Colon (tissue), 2 donors: Measurements from ENCODE around the gene ZNF697.

Experiments used
- FAIRE-seq: peaks from 2 replicates; lab custom pipeline; 2012; peaks lifted over from hg19 to GRCh38; lab: Jason Lieb, UNC
- donor health status: control.
- donor health status: control.

The ZNF697 gene

GRCh38 chr1:119662034-119662437, 14.0 kb upstream of the ZNF697 start:
- FAIRE-seq: no peak

DNA sequence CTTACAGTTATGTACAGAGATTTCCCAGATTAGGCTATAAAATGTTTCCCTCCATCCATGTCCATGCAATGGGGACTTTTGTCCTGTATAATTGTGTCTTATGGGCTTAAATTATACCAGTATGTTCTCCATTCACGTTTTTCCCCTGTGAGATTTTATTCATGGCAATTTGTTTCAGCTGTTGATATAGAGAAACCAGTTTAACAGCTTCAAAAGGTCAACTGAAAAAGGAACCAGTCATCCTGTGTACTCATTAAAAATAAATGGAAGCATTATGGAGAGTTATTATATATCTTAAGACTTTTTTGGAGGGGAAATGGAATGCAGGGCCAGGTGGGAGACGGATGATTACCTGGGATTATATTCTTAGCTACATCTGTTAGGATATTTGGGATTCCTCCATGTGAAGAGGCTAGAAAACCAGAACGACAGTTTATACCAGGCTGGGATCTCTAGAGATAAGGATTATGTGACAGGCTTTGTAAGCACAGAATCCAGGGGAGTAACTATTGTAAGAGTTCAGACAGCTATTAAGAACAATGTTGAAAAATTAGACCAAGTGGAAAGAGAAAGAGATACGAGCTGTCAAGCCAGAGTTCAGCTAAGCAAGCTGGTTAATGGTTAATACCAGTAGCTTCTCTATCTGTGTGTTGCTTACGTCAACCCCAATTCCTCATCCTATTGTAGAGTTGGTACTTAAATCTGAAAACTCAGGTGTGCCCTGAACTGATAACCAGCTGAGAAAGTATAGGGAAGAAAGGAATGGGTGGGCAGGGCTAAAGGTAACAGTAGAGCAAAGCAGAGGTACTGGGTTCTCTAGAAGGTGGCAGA, 12.4 kb upstream of the ZNF697 start:
- FAIRE-seq: no peak

- FAIRE-seq: no peak
These were observed 11.6 kb upstream of the ZNF697 start for GRCh38 chr1:119659628-119660027.

DNA sequence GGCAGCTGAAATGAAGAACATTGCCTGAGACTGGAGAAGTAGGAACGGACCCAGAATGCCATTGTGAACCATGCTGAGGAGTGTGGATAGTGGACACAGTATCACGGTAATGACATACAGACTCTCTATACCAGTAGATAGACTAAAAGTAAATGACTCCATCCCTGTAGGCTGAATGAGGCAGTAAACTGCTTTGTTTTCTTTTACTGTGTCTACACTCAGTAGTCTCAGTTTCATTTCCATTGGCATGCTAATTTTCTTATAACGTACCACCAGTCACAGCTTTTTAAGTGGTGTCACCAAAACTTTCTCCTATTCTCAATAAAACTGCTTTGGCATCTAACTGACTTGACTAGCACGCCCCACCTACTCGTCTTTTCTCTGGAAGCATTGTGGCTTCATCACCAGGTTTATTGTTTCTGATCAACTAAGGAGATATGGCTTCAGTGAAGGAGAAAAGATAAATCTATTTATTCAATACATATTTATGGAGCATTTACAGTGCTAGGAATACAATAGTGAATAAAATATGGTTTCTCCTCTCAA, 8.4 kb upstream of the ZNF697 start:
- FAIRE-seq: no peak

- no peak for FAIRE-seq
These were observed 7.1 kb upstream of the ZNF697 start for GRCh38 chr1:119655154-119655553.

DNA sequence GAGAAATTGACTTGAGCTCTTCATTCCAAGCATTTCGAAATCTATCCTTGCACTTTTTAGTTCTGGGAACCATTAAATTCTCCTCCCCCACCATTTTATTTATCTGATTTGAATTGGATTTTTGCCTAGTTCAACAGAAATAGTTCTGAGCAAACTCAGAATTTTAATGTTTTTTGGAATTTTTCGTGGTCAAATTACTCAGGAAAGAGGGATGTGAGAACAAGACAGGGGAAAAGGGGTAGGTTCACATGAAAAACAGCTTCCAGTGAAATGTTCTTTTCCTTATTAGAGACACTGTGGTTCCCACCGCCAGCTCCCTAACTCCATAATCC, 5.7 kb upstream of the ZNF697 start:
- no peak for FAIRE-seq

DNA sequence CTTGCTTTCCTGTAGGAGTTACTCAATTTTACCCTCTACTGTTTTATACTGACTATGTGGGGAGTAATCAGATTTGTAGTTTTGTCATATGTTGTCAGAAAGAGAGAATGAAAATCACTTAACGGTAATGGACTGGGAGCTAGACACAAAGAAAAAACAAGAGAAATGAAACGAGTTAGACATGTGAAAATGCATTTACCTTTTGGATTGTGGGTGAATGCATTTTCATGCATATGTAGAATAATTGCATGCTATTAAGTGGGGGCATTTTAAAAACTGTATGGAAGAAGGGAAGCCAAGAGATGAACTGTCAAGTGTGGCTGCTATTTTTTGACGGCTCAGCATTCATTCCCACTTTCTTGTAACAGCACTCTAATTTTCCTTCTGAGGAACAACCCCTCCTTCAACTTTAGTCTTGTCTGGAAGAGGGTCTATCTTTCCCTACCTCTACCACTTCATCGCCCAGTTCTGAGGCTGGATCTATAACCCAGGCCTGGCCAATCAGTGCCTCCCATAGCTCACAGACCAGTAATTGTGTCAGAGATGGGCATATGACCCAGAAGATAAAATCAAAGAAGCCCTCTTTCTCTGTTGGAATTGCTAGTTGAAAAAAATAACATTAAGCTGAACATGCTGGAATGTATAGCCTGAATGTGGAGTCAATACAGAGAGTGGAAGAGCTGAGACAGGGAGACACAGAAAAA, 5.2 kb upstream of the ZNF697 start:
- FAIRE-seq: no peak

GRCh38 chr1:119652587-119652986, 4.5 kb upstream of the ZNF697 start:
- FAIRE-seq: no peak

DNA sequence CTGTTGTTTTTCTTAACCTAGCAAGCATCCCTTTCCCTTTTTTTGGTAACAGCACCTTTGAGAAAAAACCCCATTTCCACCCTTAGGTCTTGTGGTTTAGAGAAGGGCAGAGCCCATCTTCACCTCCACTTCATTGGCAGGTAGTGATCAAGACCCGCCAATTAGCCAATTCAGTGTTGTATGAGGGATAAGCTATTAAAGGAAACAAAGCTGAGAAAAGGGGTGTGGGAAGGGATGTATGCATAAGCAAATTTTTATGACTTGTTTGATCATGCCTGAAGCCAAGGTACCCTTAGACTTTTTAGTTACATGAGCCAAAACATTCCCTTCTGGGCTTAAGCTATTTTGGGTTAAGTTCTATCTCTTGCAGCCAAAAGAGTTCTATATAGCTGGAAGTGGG, 3.6 kb upstream of the ZNF697 start:
- no peak for FAIRE-seq

DNA sequence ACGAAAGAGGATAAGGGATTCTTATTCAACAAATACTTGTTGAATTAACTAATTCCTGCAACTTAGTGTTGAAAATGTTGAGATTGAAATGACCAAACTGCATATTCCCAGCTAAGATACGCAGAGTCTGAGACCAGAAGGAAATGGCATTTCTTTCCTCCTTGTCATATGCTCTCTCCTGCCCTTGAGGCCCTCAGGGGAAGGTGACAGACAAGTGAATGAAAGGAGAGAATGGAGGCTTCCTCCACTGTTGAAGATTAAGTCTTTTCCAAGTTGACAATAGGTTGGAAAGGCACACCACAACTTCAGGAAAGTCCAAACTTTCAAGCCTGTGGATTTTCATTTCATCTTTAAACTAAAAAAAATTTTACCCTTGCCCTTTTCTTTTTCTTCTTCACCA, 3.1 kb upstream of the ZNF697 start:
- FAIRE-seq: no peak

DNA sequence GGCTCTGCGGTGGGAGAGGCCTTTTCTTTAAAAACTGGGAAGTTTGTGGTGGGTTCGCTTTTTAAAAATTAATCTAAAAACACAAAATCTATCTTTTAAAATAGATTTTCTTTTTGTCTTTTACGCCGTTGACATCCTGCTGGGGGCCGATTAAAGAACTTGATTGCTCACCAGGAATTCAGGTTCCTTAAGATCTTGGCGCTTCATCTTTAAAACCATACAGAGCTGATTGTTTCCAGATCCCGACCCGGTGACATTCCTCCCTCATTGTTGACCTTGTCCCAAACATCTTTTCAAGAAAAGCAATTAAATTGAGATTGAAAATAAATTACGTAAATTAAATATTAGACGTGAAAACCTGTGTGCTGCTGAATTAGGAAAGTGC, 546 bp upstream of the ZNF697 start:
- no peak for FAIRE-seq

GRCh38 chr1:119647228-119647733, 785 bp downstream of the ZNF697 start:
- no peak for FAIRE-seq

DNA sequence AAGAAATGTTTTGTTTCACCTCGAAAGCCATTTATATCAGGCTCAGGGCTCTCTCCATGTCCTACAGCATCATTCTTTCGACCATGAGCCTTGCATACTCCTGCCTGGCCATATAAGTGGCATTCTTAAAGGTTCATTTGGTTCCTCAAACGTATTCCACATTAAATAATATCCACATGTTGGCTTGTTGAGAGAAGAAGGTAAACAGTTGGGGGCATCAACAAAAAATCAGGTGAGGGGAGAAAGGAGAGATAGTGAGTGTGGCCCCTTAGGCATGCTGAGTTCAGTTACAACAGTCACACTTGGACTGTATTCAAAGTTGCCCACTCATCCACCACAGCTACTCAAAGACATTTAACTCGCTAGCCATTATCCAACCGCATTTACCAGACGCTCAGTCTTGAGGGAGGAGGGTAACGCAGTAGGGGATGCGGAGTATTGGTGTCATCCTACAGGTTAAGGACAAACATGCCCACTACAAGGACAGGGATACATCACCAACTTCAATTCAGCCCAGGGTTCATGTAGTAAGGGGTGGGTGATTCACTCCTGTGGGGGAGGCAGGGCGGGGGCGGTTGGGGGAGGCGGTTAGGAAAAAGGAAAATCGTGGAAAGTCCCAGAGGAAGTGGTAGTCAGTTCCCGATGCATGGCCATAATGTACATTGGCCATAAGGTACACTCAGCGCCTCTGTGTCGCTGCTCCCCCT, 1.4 kb downstream of the ZNF697 start:
- no peak for FAIRE-seq

DNA sequence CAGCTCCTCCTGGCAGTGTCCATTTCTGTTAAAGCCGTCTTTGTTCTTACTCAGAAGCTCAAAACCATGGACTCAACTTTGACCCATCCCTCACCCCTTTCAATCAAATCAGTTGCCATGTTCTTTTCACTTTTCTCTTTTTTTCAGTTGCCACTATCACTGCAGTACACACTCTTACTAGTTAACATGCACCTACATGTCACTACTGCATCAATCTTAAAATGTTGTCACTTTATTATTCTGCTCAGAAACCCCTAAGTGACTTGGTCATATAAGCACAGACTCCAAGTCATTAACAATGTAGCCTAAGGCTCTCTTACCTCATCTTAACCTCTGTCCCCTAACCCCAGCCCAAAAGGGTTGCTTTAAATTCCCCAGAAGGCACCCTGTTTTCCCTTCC, 9.0 kb downstream of the ZNF697 start:
- no peak for FAIRE-seq

- no peak for FAIRE-seq
These were observed 10.4 kb downstream of the ZNF697 start for GRCh38 chr1:119637710-119638109.

DNA sequence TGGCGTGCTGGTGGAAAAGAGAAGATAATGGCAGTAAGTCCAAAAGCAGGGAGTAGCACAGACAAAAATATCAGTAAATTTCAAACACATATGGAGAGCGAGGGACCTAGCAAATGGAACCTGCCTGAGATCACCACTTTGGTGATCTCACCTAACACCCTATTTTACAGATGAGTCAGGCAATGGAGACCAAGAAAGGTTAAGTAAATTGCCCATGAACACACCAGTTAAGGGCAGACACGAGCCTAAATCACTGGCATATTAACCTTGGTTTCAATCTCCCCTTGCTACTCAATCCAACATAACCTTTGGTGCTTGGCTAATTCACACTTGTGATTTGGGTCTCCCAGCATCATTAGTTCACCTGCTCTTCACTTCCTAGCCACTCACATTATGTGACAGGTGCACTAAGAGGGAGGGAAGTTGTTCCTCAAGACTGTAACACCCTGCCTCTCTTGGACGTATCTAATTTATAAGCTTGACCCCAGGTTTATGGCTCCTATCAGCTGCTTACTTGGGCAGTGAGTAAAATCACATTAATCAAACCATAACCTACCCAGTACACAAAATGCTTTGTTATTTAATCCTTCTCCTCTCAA, 11.5 kb downstream of the ZNF697 start:
- FAIRE-seq: no peak

GRCh38 chr1:119635811-119636390, 12.2 kb downstream of the ZNF697 start:
- FAIRE-seq: no peak

DNA sequence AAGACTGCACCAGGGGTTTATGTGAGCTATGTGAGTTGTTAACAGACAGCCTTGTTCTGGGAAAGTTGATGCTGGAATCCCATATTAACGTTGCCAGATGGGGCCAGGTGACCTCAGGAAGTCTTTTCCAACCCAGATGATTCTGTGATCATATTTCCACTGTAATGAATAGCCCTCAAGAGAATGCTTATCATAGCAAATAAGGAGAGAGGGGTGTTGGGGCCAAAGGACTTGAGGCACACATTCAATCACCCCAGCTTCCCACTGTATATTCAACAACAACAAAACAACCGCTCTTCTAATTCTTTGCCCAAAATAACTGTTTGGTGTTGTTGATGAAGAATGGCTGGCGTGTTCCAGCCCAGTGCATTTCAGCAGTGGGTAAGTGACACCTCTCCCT, 14.1 kb downstream of the ZNF697 start:
- no peak for FAIRE-seq

DNA sequence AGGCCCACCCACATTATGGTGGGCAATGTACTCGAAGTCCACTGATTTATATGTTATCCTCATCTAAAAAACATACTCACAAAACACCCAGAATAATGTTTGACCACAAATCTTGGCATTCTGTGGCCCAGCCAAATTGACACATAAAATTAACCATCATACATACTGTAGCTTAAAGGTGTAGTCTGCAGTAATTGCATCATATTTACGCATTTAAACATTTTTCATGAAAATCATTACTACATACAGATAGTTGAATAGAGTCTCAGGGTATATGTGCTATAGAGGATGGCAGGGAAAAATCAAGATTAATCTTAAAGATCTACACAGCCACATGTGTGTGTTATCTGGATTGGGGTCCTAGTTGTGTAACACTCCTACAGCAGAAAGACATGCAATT, 14.5 kb downstream of the ZNF697 start:
- FAIRE-seq: no peak

GRCh38 chr1:119632841-119633240, 15.2 kb downstream of the ZNF697 start:
- no peak for FAIRE-seq

DNA sequence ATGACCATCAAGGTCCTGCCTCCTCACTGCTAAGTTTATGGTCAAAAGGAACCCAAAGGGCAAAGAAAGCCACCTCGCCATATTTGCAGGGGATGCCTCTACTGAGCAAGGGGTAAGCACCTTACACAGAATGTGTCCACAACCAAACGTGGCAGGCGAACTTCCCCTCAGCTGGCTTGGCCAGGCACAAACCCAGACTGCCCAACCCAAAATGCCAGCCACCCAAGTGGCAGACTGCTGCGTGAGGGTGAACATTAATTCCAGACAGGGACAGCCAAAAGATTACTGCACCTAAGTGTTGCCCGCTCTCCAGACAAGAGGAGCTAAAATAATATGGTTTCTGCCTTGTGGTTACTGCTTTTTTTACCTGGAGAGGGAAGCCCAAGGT, 16.0 kb downstream of the ZNF697 start:
- FAIRE-seq: no peak
